ENCODE results near the gene ANKS3. TPM values are rescaled to one million over a fixed set of nuclear protein-coding genes. Genes with fewer than 3 reads are reported as not detected.

The ANKS3 gene
- total and polyA plus RNA-seq, 2 donors (not counting 1 experiment from before 2014, with no cell fraction given) = 26.5 to 31.9 TPM

DNA sequence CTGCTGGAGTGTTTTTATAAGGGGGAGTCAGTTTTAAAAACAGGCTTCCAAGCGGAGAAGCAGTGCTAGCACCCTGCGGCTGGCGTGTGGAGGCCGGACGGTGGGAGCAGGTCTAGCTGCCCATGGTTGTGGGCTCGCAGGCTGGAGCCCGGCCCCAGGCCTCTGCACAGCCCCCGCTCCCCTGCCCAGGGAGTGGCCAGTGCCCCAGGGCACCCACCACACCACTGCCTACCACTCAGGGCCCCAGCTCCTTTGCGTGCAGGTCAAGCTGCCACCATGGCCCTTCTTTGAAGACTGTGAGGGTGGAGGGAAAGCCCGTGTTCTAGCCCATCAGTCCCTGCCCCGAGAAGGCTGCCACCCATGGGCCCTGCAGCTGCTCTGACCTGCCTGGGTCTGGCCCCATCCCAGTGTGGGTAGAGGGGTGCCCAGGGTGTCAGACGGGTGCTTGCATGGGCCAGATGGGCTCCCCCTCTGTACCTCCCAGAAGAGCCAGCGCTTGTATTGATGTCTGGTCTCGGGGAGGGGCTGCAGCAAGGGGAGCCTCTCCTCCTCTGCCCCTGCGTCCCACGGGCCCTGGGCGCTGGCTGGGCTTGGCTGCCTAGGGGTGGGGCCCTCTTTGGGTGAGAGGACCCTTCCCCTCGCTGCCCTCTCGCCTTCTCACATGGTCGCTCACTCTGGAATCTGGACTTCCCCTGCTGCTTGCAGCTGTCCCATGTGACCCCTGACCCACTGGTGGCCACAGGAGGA, 42.2 kb downstream of the ANKS3 start:
- Histone ChIP-seq H3K4me2 (replicated peaks; ENCODE audit: low read depth, low read length, poor library complexity, severe bottlenecking) (peak overlapping the region; percentile 92), H3K4me3 (ENCODE audit: control extremely low read depth in 1 of 5, extremely low read depth in 1 of 5, insufficient read depth in 1 of 5, low read depth in 2 of 5, low read length in 4 of 5) (no peak overlapping the region), H3K79me2 (ENCODE audit: control insufficient read depth, insufficient read depth, low read length) (peaks cover 16% of the 10 kb centered on the region), H2AFZ (ENCODE audit: insufficient read depth, low read depth, low read length, poor library complexity, severe bottlenecking) (no peak overlapping the region), H3K27me3 (replicated peaks in 1 of 4; ENCODE audit: control extremely low read depth in 1 of 4, control insufficient read depth in 3 of 4, insufficient read depth in 4 of 4, low read length in 3 of 4) (no peaks in the 10 kb centered on the region), H3K4me1 (ENCODE audit: control insufficient read depth in 2 of 2, insufficient read depth in 2 of 2, low read length in 2 of 2) (peaks cover 15 to 19% of the 10 kb centered on the region in 2 donors), H3K9ac (ENCODE audit: low read length) (no peak overlapping the region), H3K36me3 (replicated peaks in 1 of 2; ENCODE audit: control extremely low read depth in 1 of 2, control insufficient read depth in 1 of 2, extremely low read depth in 1 of 2, insufficient read depth in 2 of 2, low read length in 1 of 2) (peaks cover 0 to 20% of the 10 kb centered on the region in 2 experiments), H3K27ac (ENCODE audit: low read length in 2 of 2) (no peak overlapping the region), H3K9me3 (ENCODE audit: control extremely low read depth in 1 of 3, control insufficient read depth in 2 of 3, insufficient read depth in 1 of 3, low read length in 2 of 3) (no peaks in the 10 kb centered on the region), H4K20me1 (ENCODE audit: control insufficient read depth, insufficient read depth, low read length, poor library complexity, severe bottlenecking) (peaks cover 13% of the 10 kb centered on the region)
- no peaks in the 10 kb centered on the region for H3K27me3 Mint-ChIP-seq
- no peak for ATAC-seq (ENCODE audit: low read depth)
- intact Hi-C loops (cut with micrococcal nuclease) = loop anchor here (2.0 to 5.0 kb wide), 4 partner anchors 67 to 420 kb away; partner anchors contain the start of genes HMOX2, MGRN1 and TFAP4
- WGBS (ENCODE audit: insufficient coverage) = 83% methylated on average over 11 of the region's 20 CpGs
- TF ChIP-seq EZH2 (IDR thresholded peaks at IDR 0.05; ENCODE audit: borderline replicate concordance, insufficient read depth, low read depth, low read length, poor library complexity, severe bottlenecking) = no peak
- TF ChIP-seq, protein P1, sequence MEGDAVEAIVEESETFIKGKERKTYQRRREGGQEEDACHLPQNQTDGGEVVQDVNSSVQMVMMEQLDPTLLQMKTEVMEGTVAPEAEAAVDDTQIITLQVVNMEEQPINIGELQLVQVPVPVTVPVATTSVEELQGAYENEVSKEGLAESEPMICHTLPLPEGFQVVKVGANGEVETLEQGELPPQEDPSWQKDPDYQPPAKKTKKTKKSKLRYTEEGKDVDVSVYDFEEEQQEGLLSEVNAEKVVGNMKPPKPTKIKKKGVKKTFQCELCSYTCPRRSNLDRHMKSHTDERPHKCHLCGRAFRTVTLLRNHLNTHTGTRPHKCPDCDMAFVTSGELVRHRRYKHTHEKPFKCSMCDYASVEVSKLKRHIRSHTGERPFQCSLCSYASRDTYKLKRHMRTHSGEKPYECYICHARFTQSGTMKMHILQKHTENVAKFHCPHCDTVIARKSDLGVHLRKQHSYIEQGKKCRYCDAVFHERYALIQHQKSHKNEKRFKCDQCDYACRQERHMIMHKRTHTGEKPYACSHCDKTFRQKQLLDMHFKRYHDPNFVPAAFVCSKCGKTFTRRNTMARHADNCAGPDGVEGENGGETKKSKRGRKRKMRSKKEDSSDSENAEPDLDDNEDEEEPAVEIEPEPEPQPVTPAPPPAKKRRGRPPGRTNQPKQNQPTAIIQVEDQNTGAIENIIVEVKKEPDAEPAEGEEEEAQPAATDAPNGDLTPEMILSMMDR (IDR thresholded peaks at IDR 0.05) = no peak
- no peaks in the 10 kb centered on the region for H3K9me3 Mint-ChIP-seq (ENCODE audit: insufficient read depth)
- H3K4me3 Mint-ChIP-seq = no peak overlapping the region
- no peak overlapping the region for H3K27ac Mint-ChIP-seq
- DNase-seq = no peak
- CTCF ChIA-PET = no interaction called here
- peaks cover 22% of the 10 kb centered on the region for H3K4me1 Mint-ChIP-seq
- POLR2A ChIA-PET = no interaction called here

DNA sequence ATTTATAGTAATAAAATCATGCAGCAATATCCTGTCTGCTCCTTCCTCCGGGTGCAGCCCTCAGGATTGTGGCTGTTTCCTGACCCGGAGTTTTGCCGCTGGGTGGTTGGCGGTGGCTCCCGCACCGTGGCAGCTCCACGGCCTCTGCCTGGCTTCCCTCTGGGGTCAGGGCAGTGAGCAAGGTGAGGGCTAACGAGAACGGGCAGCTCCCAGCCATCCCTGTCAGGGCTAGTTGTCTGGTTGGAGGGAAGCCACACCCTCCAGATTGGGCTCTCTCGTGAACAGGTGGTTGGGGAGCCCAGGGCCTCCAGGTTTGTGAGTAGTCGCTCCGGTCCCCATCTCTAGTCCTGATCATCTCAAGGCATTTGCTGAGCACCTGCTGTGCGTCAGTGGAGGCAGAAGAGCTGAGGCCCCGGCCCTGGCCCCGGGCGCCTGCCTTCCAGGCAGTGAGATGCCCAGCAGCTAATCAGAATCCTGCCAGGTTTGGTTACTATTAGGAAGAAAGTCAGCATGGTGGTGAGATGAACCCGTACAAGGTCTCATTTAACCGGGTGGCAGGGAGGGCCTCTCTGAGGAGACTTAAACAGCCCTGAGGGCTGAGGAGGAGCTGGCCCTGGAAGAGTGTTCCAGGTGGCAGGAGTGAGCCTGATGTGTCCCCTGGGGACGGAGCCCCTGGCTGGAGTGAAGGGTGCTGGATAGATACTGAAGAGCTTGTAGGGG, 43.0 kb downstream of the ANKS3 start:
- no peaks in the 10 kb centered on the region for H3K27me3 ChIP-seq (replicated peaks in 1 of 4; ENCODE audit: control extremely low read depth in 1 of 4, control insufficient read depth in 3 of 4, insufficient read depth in 4 of 4, low read length in 3 of 4)
- no peak overlapping the region for H3K9ac ChIP-seq (ENCODE audit: low read length)
- no peak for DNase-seq
- ChIA-PET CTCF (no interaction called here), POLR2A (no interaction called here)
- H3K36me3 ChIP-seq (replicated peaks in 1 of 2; ENCODE audit: control extremely low read depth in 1 of 2, control insufficient read depth in 1 of 2, extremely low read depth in 1 of 2, insufficient read depth in 2 of 2, low read length in 1 of 2) = peaks cover 0 to 20% of the 10 kb centered on the region in 2 experiments
- 86% methylated on average over 18 of the region's 19 CpGs for WGBS (ENCODE audit: insufficient coverage)
- H3K4me3 ChIP-seq (ENCODE audit: control extremely low read depth in 1 of 5, extremely low read depth in 1 of 5, insufficient read depth in 1 of 5, low read depth in 2 of 5, low read length in 4 of 5) = no peak overlapping the region
- Mint-ChIP-seq H3K4me1 (peaks cover 22% of the 10 kb centered on the region), H3K27me3 (no peaks in the 10 kb centered on the region), H3K4me3 (peak overlapping the region; percentile 49), H3K27ac (no peak overlapping the region), H3K9me3 (ENCODE audit: insufficient read depth) (no peaks in the 10 kb centered on the region)
- H4K20me1 ChIP-seq (ENCODE audit: control insufficient read depth, insufficient read depth, low read length, poor library complexity, severe bottlenecking) = peaks cover 13% of the 10 kb centered on the region
- no peak overlapping the region for H3K27ac ChIP-seq (ENCODE audit: low read length in 2 of 2)
- H3K4me2 ChIP-seq (replicated peaks; ENCODE audit: low read depth, low read length, poor library complexity, severe bottlenecking) = no peak overlapping the region
- no peak overlapping the region for H2AFZ ChIP-seq (ENCODE audit: insufficient read depth, low read depth, low read length, poor library complexity, severe bottlenecking)
- intact Hi-C loops (cut with micrococcal nuclease) = loop anchor here (5.0 kb wide), 2 partner anchors 384 to 419 kb away; partner anchors contain the start of gene TFAP4
- H3K79me2 ChIP-seq (ENCODE audit: control insufficient read depth, insufficient read depth, low read length) = peaks cover 16% of the 10 kb centered on the region
- TF ChIP-seq EZH2 (IDR thresholded peaks at IDR 0.05; ENCODE audit: borderline replicate concordance, insufficient read depth, low read depth, low read length, poor library complexity, severe bottlenecking) = no peak
- TF ChIP-seq, protein P1 (IDR thresholded peaks at IDR 0.05) = no peak
- H3K9me3 ChIP-seq (ENCODE audit: control extremely low read depth in 1 of 3, control insufficient read depth in 2 of 3, insufficient read depth in 1 of 3, low read length in 2 of 3) = no peaks in the 10 kb centered on the region
- H3K4me1 ChIP-seq (ENCODE audit: control insufficient read depth in 2 of 2, insufficient read depth in 2 of 2, low read length in 2 of 2) = peaks cover 15 to 19% of the 10 kb centered on the region in 2 donors
- ATAC-seq (ENCODE audit: low read depth) = no peak
